IMR-90 (cell line): ENCODE measurements around the gene CCDC148. TPM values are rescaled to one million over a fixed set of nuclear protein-coding genes. Genes with fewer than 3 reads are reported as not detected.

Experiments used
- ATAC-seq: fragments of 200-7000 bp; cut with Tn5 transposase; 2 replicates; pipeline ENCODE4 v1.9.1; 2020; ENCODE audit warnings: low read depth, mild to moderate bottlenecking, moderate library complexity
- BruUV-seq: library from RNA; stranded (reverse); fragments of 400-500 nt; replicated peaks from 2 replicates; lab custom pipeline; 2021; lab: Mats Ljungman, UMichigan
- CTCF ChIA-PET: fragments of 300-600 bp; formaldehyde crosslinking; extraction: SDS; loops from one replicate; lab custom pipeline; 2021; ENCODE audit warnings: antibody characterized with exemption; lab: Yijun Ruan, JAX
- POLR2A ChIA-PET: fragments of 300-600 bp; sonication (Branson Sonifier 250); formaldehyde crosslinking; loops from one replicate; lab custom pipeline; 2022; ENCODE audit warnings: antibody characterized with exemption; ENCODE audit not compliant: unreplicated experiment; lab: Charles Lee
- DNase-seq: peaks from one replicate; pipeline ENCODE4 v3.0.0; 2013
- H2AFZ ChIP-seq: replicated peaks from 2 replicates; pipeline ENCODE3; 2013; ENCODE audit warnings: low read length, mild to moderate bottlenecking; ENCODE audit not compliant: poor library complexity
- H2AK5ac ChIP-seq: 2 replicates; pipeline ENCODE4 v1.6.1; 2013; ENCODE audit warnings: low read depth, low read length, inconsistent platforms
- H2AK9ac ChIP-seq: replicated peaks from 2 replicates; pipeline ENCODE3; 2013; ENCODE audit warnings: mild to moderate bottlenecking, low read depth, low read length, moderate library complexity; ENCODE audit not compliant: poor library complexity
- H2BK120ac ChIP-seq: 2 replicates; pipeline ENCODE4 v1.6.1; 2013; ENCODE audit warnings: low read depth, low read length, inconsistent platforms
- H2BK15ac ChIP-seq: 3 replicates; pipeline ENCODE4 v1.6.1; 2013; ENCODE audit warnings: low read depth, low read length, inconsistent platforms
- H2BK20ac ChIP-seq: 2 replicates; pipeline ENCODE4 v1.6.1; 2013; ENCODE audit warnings: low read depth, mild to moderate bottlenecking, inconsistent platforms, low read length, moderate library complexity
- H2BK5ac ChIP-seq: 2 replicates; pipeline ENCODE4 v1.6.1; 2013; ENCODE audit warnings: mild to moderate bottlenecking, low read depth, low read length, inconsistent platforms; ENCODE audit not compliant: poor library complexity, severe bottlenecking
- H3K14ac ChIP-seq: replicated peaks from 2 replicates; pipeline ENCODE4 v1.6.1; 2013; ENCODE audit warnings: low read depth, low read length, inconsistent platforms
- H3K18ac ChIP-seq: 2 replicates; pipeline ENCODE4 v1.6.1; 2013; ENCODE audit warnings: low read depth, low read length, control low read depth
- H3K23ac ChIP-seq: 2 replicates; pipeline ENCODE4 v1.6.1; 2013; ENCODE audit warnings: low read depth, low read length, inconsistent platforms
- H3K27ac ChIP-seq: 2 replicates; pipeline ENCODE4 v1.5.1; 2013; ENCODE audit warnings: mild to moderate bottlenecking, control low read depth, low read length; ENCODE audit not compliant: insufficient read depth
- H3K27me3 ChIP-seq: 2 replicates; pipeline ENCODE4 v1.6.1; 2013; ENCODE audit warnings: low read length; ENCODE audit not compliant: control insufficient read depth, insufficient read depth
- H3K36me3 ChIP-seq: 2 replicates; pipeline ENCODE4 v1.6.1; 2013; ENCODE audit warnings: low read length, mixed read lengths; ENCODE audit not compliant: control insufficient read depth, insufficient read depth
- H3K4ac ChIP-seq: 2 replicates; pipeline ENCODE4 v1.6.1; 2013; ENCODE audit warnings: low read depth, low read length, inconsistent platforms
- H3K4me1 ChIP-seq: 2 replicates; pipeline ENCODE4 v1.6.1; 2013; ENCODE audit warnings: low read length, mixed read lengths; ENCODE audit not compliant: control insufficient read depth, insufficient read depth
- H3K4me2 ChIP-seq: 2 replicates; pipeline ENCODE4 v1.6.1; 2013; ENCODE audit warnings: low read depth, mild to moderate bottlenecking, control low read depth, low read length, moderate library complexity
- H3K4me3 ChIP-seq: 2 replicates; pipeline ENCODE4 v1.5.1; 2013; ENCODE audit warnings: low read depth, mild to moderate bottlenecking, control low read depth, low read length, moderate library complexity; ENCODE audit not compliant: insufficient read depth
- H3K56ac ChIP-seq: 2 replicates; pipeline ENCODE4 v1.6.1; 2013; ENCODE audit warnings: low read length, inconsistent platforms; ENCODE audit not compliant: insufficient read depth; ENCODE audit errors: extremely low read depth
- H3K79me1 ChIP-seq, 2 experiments: 2 replicates each; pipeline ENCODE4 v1.6.1; 2013; ENCODE audit warnings: low read length in 2 of 2, inconsistent platforms in 1 of 2, low read depth in 1 of 2
- H3K9ac ChIP-seq: 2 replicates; pipeline ENCODE4 v1.6.1; 2013; ENCODE audit warnings: low read depth, low read length, control low read depth
- H3K9me1 ChIP-seq: 2 replicates; pipeline ENCODE4 v1.6.1; 2013; ENCODE audit warnings: low read length, inconsistent platforms; ENCODE audit not compliant: insufficient read depth
- H3K9me3 ChIP-seq: 2 replicates; pipeline ENCODE4 v1.6.1; 2013; ENCODE audit warnings: low read length; ENCODE audit not compliant: control insufficient read depth, insufficient read depth
- H4K20me1 ChIP-seq: 2 replicates; pipeline ENCODE4 v1.6.1; 2013; ENCODE audit warnings: low read length, inconsistent platforms; ENCODE audit not compliant: insufficient read depth
- H4K5ac ChIP-seq: 2 replicates; pipeline ENCODE4 v1.6.1; 2013; ENCODE audit warnings: mild to moderate bottlenecking, low read depth, low read length, control low read depth
- H4K8ac ChIP-seq, 2 experiments: 2 replicates each; pipeline ENCODE4 v1.6.1; 2013; ENCODE audit warnings: low read depth in 2 of 2, low read length in 2 of 2, control low read depth in 1 of 2, inconsistent platforms in 1 of 2
- H4K91ac ChIP-seq: 2 replicates; pipeline ENCODE4 v1.6.1; 2013; ENCODE audit warnings: low read depth, low read length, inconsistent platforms; ENCODE audit not compliant: insufficient read depth
- CHD1 ChIP-seq: IDR thresholded peaks from 2 replicates; pipeline ENCODE4 v1.6.1; 2012; ENCODE audit warnings: low read depth, low read length, improper control_type of control experiment
- ELK1 ChIP-seq: fragments of 150-350 bp; IDR thresholded peaks from 2 replicates; pipeline ENCODE4 v1.6.1; 2016; ENCODE audit warnings: low read depth, mild to moderate bottlenecking, low read length, moderate library complexity, borderline replicate concordance
- MAFK ChIP-seq: IDR thresholded peaks from 2 replicates; pipeline ENCODE4 v1.6.1; 2012; ENCODE audit warnings: low read depth, low read length, improper control_type of control experiment
- MAZ ChIP-seq: IDR thresholded peaks from 2 replicates; pipeline ENCODE4 v1.6.1; 2012; ENCODE audit warnings: low read depth, mild to moderate bottlenecking, low read length, improper control_type of control experiment, moderate library complexity, borderline replicate concordance
- MXI1 ChIP-seq: IDR thresholded peaks from 2 replicates; pipeline ENCODE4 v1.6.1; 2012; ENCODE audit warnings: low read depth, mild to moderate bottlenecking, low read length, moderate library complexity, borderline replicate concordance
- POLR2A ChIP-seq: IDR thresholded peaks from 2 replicates; pipeline ENCODE4 v1.6.1; 2012; ENCODE audit warnings: mild to moderate bottlenecking, low read depth, low read length
- RCOR1 ChIP-seq: IDR thresholded peaks from 2 replicates; pipeline ENCODE4 v1.6.1; 2012; ENCODE audit warnings: mild to moderate bottlenecking, low read length, improper control_type of control experiment; ENCODE audit not compliant: insufficient replicate concordance
- USF2 ChIP-seq: fragments of 150-350 bp; IDR thresholded peaks from 2 replicates; pipeline ENCODE4 v1.6.1; 2017; ENCODE audit warnings: mild to moderate bottlenecking, antibody characterized with exemption, low read length, low read depth
- WGBS, 2 experiments: methylation state at CpG; one replicate each; pipeline versions ENCODE4 v1.1.5 to v1.1.7; 2013; ENCODE audit warnings: missing lambda C conversion rate in 2 of 2; ENCODE audit not compliant: insufficient read length in 1 of 2; ENCODE audit errors: extremely low coverage in 2 of 2; 5-methylcytosine and 5-hydroxymethylcytosine counted together
- dilution Hi-C: fragments of 300-500 bp; cut with HindIII; formaldehyde crosslinking; loops from one replicate; pipeline ENCODE4 v1.14.3; 2018; ENCODE audit warnings: low sequenced_read_pairs; ENCODE audit not compliant: unreplicated experiment
- in situ Hi-C: fragments of 300-500 bp; cut with MboI; formaldehyde crosslinking; loops from 3 replicates; pipeline ENCODE4 v1.14.3; 2019; ENCODE audit warnings: low sequenced_read_pairs, inconsistent platforms, mixed read lengths
- intact Hi-C: fragments of 100-400 bp; cut with micrococcal nuclease; formaldehyde crosslinking; loops from 2 replicates; pipeline ENCODE4 v1.10.0; 2022
- polyA plus RNA-seq, 3 experiments: library from polyadenylated mRNA; depleted of rRNA; stranded (reverse); fragments of >200 nt; gene quantifications; 2 replicates each; pipeline ENCODE4 v1.2.3, GENCODE V29; 2012; ENCODE audit warnings: low replicate concordance in 1 of 3
- total RNA-seq: library from RNA; depleted of rRNA; stranded (reverse); fragments of >200 nt; gene quantifications from 2 replicates; pipeline ENCODE4 v1.2.3, GENCODE V29; 2012
- TF ChIP-seq, protein P1 (sequence below): conservative IDR thresholded peaks from 2 replicates; pipeline ENCODE4 v1.5.1; 2012; ENCODE audit warnings: mild to moderate bottlenecking, low read depth, low read length, improper control_type of control experiment

The CCDC148 gene
- total and polyA plus RNA-seq, 2 of the 4 experiments (the other 2 are of a cell fraction): 0.18 to 0.31 TPM

- Histone ChIP-seq H3K27ac (no peak overlapping the region), H3K18ac (no peak overlapping the region), H2BK15ac (no peak overlapping the region), H3K4me3 (no peak overlapping the region), H3K9ac (no peak overlapping the region), H3K36me3 (no peaks in the 10 kb centered on the region), H4K20me1 (no peaks in the 10 kb centered on the region), H2AFZ (no peak overlapping the region), H3K4me2 (no peak overlapping the region), H3K27me3 (no peaks in the 10 kb centered on the region), H3K9me1 (no peaks in the 10 kb centered on the region), H2AK5ac (no peak overlapping the region), H4K8ac (no peak overlapping the region), H3K4ac (no peak overlapping the region), H3K4me1 (no peaks in the 10 kb centered on the region), H4K91ac (no peak overlapping the region), H3K23ac (no peak overlapping the region), H3K79me1 (no peaks in the 10 kb centered on the region), H3K56ac (no peak overlapping the region), H3K14ac (no peak overlapping the region), H2BK120ac (no peak overlapping the region), H4K5ac (no peak overlapping the region), H2BK5ac (no peak overlapping the region), H2BK20ac (no peak overlapping the region), H2AK9ac (no peak overlapping the region), H3K9me3 (no peaks in the 10 kb centered on the region)
- ChIA-PET CTCF (no interaction called here), POLR2A (no interaction called here)
- DNase-seq (no peak), ATAC-seq (no peak)
- in situ Hi-C loops: no loop called here
- intact Hi-C loops: no loop called here
- WGBS, 2 experiments: 100% methylated on average over 1 of the region's 8 CpGs; no CpG with 5 or more reads in 1 of the 2 experiments
- BruUV-seq: no TSS peak
- TF ChIP-seq MAZ: no peak
- TF ChIP-seq POLR2A: no peak
- TF ChIP-seq MXI1: no peak
- no peak for TF ChIP-seq RCOR1
- TF ChIP-seq CHD1: no peak
- no peak for TF ChIP-seq ELK1
- no peak for TF ChIP-seq MAFK
- TF ChIP-seq, protein P1, sequence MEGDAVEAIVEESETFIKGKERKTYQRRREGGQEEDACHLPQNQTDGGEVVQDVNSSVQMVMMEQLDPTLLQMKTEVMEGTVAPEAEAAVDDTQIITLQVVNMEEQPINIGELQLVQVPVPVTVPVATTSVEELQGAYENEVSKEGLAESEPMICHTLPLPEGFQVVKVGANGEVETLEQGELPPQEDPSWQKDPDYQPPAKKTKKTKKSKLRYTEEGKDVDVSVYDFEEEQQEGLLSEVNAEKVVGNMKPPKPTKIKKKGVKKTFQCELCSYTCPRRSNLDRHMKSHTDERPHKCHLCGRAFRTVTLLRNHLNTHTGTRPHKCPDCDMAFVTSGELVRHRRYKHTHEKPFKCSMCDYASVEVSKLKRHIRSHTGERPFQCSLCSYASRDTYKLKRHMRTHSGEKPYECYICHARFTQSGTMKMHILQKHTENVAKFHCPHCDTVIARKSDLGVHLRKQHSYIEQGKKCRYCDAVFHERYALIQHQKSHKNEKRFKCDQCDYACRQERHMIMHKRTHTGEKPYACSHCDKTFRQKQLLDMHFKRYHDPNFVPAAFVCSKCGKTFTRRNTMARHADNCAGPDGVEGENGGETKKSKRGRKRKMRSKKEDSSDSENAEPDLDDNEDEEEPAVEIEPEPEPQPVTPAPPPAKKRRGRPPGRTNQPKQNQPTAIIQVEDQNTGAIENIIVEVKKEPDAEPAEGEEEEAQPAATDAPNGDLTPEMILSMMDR: no peak
- TF ChIP-seq USF2: no peak
- dilution Hi-C loops: no loop called here
Measured at GRCh38 chr2:158217593-158217992, 239.0 kb downstream of the CCDC148 start.
